GM19193 (cell line): ENCODE measurements around the gene GDPD3.

ENCODE experiments used
- POLR2A ChIP-seq: IDR thresholded peaks from 4 replicates; pipeline ENCODE4 v1.6.1; 2011; ENCODE audit not compliant: insufficient read depth, insufficient read length; ENCODE audit errors: extremely low read depth

GDPD3 gene, protein sequence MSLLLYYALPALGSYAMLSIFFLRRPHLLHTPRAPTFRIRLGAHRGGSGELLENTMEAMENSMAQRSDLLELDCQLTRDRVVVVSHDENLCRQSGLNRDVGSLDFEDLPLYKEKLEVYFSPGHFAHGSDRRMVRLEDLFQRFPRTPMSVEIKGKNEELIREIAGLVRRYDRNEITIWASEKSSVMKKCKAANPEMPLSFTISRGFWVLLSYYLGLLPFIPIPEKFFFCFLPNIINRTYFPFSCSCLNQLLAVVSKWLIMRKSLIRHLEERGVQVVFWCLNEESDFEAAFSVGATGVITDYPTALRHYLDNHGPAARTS

GRCh38 chr16:30113031-30113710 lies at the start of gene GDPD3:
TSS of gene GDPD3 (minus strand) at chr16:30113537. CDS start at chr16:30113478, 59 bp downstream.
- TF ChIP-seq POLR2A: no peak

GRCh38 chr16:30157214-30157613 lies 43.9 kb upstream of the GDPD3 start:
- TF ChIP-seq POLR2A: no peak

DNA sequence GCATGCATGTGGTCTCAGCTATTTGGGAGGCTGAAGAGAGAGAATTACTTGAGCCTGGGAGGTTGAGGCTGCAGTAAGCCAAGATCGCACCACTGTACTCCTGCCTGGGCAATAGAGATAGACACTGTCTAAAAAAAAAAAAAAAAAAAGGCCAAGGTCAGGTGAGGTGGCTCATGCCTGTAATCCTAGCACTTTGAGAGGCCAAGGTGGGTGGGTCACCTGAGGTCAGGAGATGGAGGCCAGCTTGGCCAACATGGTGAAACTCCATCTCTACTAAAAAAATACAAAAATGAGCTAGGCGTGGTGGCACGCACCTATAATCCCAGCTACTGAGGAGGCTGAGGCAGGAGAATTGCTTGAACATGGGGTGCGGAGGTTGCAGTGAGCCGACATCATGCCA lies 41.9 kb upstream of the GDPD3 start:
- TF ChIP-seq POLR2A: no peak

GRCh38 chr16:30152517-30152916 lies 39.2 kb upstream of the GDPD3 start:
- no peak for TF ChIP-seq POLR2A

DNA sequence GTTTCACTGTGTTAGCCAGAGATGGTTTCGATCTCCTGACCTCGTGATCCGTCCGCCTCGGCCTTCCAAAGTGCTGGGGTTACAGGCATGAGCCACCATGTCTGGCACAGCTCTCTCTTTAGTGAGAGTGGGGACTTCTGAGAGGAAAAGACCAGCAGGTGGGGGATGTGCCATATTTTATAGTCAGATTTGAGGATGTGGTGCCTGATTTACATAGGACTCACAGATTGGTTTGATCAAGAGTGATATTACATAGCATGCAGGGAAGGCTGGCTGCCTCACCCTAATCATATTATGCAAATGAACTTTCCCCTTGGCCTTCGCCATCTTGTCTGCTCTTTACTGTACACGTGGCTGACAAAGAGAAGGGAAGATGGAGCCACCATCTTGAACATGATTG lies 37.8 kb upstream of the GDPD3 start:
- TF ChIP-seq POLR2A: no peak

- no peak for TF ChIP-seq POLR2A
These were observed 36.1 kb upstream of the GDPD3 start for GRCh38 chr16:30149250-30149930.

- no peak for TF ChIP-seq POLR2A
These were observed 34.6 kb upstream of the GDPD3 start for GRCh38 chr16:30147843-30148510.

DNA sequence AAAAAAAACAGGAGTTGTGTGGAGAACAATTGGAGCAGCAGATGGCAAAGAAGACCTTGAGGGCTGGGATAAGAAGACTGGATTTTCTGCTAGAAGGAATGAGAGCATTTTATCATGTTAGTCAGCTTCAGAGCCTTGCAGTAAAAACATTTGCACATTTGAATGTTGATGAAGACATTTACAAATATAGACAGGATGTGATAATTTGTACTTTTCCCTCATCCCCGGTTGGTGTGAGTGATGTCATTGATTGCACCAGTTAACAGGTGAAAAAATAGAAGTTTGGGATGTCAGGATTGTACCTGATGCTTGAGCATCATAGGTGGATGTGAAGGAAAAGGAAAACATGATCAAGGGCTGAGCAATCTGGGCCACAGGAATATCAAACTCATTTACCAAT lies 32.3 kb upstream of the GDPD3 start:
- no peak for TF ChIP-seq POLR2A

- no peak for TF ChIP-seq POLR2A
These were observed 31.6 kb upstream of the GDPD3 start for GRCh38 chr16:30144917-30145316.

DNA sequence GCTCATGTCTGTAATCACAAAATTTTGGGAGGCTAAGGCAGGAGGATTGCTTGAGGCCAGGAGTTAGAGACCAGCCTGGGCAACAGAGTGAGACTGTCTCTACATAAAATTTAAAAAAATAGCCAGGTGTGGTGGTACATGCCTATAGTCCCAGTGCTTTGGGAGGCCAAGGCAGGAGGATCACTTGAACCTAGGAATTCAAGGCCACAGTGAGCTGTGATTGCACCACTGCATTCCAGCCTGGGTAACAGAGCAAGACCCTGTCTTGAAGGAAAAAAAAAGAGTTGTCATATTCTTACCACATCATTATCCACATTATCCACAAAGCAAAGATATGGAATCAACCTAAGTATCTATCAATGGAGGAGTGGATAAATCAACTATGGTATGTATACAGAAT lies 30.7 kb upstream of the GDPD3 start:
- no peak for TF ChIP-seq POLR2A

DNA sequence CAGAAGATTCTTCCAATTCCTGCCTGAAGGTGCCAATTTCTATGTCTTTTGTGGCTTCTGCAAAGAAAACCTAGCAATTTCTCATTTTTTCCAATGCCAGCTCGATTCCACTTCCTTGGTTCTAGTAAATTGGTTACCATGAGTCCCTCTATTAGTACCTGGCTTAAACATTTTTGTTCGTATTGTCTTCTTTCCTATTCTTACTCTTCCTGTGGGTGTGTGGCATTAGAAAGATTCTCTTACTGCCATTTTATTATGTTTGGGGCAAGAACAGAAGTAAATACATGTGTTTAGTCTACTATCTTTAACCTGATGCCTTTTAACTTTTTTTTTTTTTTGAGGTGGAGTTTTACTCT lies 30.0 kb upstream of the GDPD3 start:
- no peak for TF ChIP-seq POLR2A

DNA sequence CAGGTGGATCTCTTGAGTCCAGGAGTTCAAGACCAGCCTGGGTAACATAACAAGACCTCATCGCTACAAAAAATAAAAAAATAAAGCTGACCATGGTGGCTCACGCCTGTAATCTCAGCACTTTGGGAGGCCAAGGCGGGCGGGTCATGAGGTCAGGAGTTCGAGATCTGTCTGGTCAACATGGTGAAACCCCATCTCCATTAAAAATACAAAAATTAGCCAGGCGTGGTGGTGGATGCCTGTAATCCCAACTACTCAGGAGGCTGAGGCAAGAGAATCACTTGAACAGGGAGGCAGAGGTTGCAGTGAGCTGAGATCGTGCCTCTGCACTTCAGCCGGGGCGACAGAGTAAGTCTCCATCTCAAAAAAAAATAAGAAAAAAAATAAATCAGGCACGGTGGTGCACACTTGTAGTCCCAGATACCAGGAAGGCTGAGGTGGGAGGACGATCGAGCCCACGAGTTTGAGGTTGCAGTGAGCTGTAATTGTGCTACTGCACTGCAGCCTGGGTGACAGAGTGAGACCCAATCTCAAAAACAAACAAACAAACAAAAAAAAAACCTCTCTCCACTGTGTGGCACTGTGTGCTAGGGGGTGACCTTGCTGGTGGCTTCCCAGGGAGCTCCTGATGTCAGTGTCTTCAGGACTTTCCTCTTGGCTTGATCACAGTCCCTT lies 29.5 kb upstream of the GDPD3 start:
- TF ChIP-seq POLR2A: no peak

- no peak for TF ChIP-seq POLR2A
These were observed 28.4 kb upstream of the GDPD3 start for GRCh38 chr16:30141750-30142149.

- no peak for TF ChIP-seq POLR2A
These were observed 26.5 kb upstream of the GDPD3 start for GRCh38 chr16:30139583-30140481.
